ENCODE results near the gene NOXA1.
"Not testable (repeated sequence)": the region's sequence is repeated elsewhere in the genome, so short reads cannot be mapped to it uniquely, and the experiment has no call there.

Gene NOXA1

DNA sequence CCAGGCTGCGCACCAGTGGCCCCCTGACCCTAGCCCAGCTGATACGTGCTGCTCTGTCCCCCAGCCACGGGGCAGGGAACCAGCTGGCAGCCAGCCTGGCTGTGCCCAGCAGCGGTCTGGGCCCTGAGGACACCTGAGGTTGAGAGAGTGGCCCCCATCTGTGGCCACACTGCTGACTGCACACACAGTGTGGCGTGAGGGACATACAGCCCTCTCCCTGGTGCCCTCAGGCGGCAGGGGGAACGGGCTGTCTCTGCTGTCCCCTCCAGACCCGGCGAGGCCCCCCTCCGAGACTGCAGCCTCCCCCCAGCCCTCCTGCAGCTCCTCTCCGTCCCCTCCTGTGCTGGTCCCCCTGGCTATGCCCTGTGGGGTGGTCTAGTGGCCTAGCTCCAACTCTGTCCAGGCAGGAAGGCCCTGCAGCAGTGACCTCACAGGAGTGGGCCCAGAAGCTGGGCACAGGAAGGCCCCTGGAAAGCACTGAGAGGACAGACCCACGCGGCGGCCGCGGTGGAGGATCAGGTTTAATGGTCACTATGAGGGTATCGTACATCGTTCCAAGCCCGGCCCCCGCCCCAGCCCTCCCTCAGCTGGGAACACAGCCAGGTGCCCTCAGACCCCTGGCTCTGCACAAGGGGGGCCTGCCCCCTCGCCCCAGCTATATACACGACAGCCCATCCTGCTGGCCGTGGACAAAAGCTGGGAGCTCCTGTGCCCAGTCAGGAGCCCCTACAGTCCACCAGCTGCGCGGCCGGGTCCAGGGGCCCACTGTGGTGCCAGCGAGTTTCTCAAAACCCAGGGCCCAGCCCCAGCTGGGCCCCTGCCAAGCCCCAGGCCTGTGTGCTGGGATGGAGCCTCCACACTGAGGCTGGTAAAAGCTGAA, 24.8 kb downstream of the NOXA1 start:
- DNase-seq (ENCODE audit: low read depth), result no peak
- no peak for TF ChIP-seq CTCF (IDR thresholded peaks at IDR 0.05; ENCODE audit: insufficient read depth, low read depth, low read length, missing control alignments)
- no peak overlapping the region for H3K4me3 ChIP-seq (ENCODE audit: low read depth, low read length)

DNA sequence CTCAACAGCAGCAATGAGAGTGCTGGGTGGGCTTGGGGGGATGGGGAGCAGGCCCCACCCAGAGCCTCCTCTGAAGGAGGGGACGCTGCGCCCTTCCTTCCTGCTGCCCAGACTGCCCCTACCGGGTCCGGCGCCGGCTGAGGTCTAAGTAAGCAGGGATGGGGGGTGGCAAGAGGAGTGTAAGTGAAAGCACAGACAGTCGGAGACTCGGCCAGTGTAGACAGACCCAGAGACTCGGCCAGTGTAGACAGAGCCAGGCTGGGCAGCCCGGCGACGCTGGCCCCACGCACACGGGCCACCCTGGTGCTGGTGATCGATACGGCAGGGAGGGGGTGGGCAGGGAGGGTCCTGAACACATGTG, 25.4 kb downstream of the NOXA1 start:
- TF ChIP-seq CTCF (IDR thresholded peaks at IDR 0.05; ENCODE audit: insufficient read depth, low read depth, low read length, missing control alignments), result no peak
- DNase-seq (ENCODE audit: low read depth), result no peak
- H3K4me3 ChIP-seq (ENCODE audit: low read depth, low read length), result no peak overlapping the region

- no peak for TF ChIP-seq CTCF (IDR thresholded peaks at IDR 0.05; ENCODE audit: insufficient read depth, low read depth, low read length, missing control alignments)
- H3K4me3 ChIP-seq (ENCODE audit: low read depth, low read length), result no peak overlapping the region
- DNase-seq (ENCODE audit: low read depth), result no peak
These were observed 26.1 kb downstream of the NOXA1 start for GRCh38 chr9:137449081-137449844.

GRCh38 chr9:137449931-137450538, 26.8 kb downstream of the NOXA1 start:
- H3K4me3 ChIP-seq (ENCODE audit: low read depth, low read length), result no peak overlapping the region
- no peak for DNase-seq (ENCODE audit: low read depth)
- TF ChIP-seq CTCF (IDR thresholded peaks at IDR 0.05; ENCODE audit: insufficient read depth, low read depth, low read length, missing control alignments), result no peak

DNA sequence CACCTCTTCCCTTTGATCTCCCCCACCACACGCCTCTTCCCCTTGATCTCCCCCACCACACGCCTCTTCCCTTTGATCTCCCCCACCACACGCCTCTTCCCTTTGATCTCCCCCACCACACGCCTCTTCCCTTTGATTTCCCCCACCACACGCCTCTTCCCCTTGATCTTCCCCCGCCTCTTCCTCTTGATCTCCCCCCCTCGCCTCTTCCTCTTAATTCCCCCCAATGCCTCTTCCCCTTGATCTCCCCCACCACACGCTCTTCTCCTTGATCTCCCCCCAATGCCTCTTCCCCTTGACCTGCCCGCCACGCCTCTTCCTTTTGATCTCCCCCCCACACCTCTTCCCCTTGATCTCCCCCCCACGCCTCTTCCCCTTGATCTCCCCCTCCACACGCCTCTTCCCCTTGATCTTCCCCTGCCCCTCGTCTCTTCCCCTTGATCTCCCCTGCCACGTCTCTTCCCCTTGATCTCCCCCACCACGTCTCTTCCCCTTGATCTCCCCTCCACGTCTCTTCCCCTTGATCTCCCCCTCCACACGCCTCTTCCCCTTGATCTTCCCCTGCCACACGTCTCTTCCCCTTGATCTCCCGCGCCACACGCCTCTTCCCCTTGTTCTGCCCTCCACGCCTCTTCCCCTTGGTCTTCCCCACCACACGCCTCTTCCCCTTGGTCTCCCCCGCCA, 27.5 kb downstream of the NOXA1 start:
- H3K4me3 ChIP-seq (ENCODE audit: low read depth, low read length); DNase-seq (ENCODE audit: low read depth): not testable (repeated sequence)

- DNase-seq (ENCODE audit: low read depth); H3K4me3 ChIP-seq (ENCODE audit: low read depth, low read length): not testable (repeated sequence)
These were observed 28.2 kb downstream of the NOXA1 start for GRCh38 chr9:137451264-137452005.

GRCh38 chr9:137452006-137452760, 29.0 kb downstream of the NOXA1 start:
- TF ChIP-seq CTCF (IDR thresholded peaks at IDR 0.05; ENCODE audit: insufficient read depth, low read depth, low read length, missing control alignments), result no peak
- H3K4me3 ChIP-seq (ENCODE audit: low read depth, low read length), result no peak overlapping the region
- DNase-seq (ENCODE audit: low read depth), result no peak
